ENCODE measurements around the gene RBM46.

- TF ChIP-seq SIN3A (IDR thresholded peaks at IDR 0.05; ENCODE audit: borderline replicate concordance, insufficient read depth, low read length) (no peak), TAF1 (IDR thresholded peaks at IDR 0.05; ENCODE audit: borderline replicate concordance, insufficient read depth, low read length) (no peak), POLR2AphosphoS5 (IDR thresholded peaks at IDR 0.05; ENCODE audit: low read depth, low read length) (no peak), FOXP2 (optimal IDR thresholded peaks at IDR 0.05; ENCODE audit: borderline replicate concordance, extremely low read depth, extremely low read length, insufficient read depth) (no peak)
- TF ChIP-seq, protein P1, sequence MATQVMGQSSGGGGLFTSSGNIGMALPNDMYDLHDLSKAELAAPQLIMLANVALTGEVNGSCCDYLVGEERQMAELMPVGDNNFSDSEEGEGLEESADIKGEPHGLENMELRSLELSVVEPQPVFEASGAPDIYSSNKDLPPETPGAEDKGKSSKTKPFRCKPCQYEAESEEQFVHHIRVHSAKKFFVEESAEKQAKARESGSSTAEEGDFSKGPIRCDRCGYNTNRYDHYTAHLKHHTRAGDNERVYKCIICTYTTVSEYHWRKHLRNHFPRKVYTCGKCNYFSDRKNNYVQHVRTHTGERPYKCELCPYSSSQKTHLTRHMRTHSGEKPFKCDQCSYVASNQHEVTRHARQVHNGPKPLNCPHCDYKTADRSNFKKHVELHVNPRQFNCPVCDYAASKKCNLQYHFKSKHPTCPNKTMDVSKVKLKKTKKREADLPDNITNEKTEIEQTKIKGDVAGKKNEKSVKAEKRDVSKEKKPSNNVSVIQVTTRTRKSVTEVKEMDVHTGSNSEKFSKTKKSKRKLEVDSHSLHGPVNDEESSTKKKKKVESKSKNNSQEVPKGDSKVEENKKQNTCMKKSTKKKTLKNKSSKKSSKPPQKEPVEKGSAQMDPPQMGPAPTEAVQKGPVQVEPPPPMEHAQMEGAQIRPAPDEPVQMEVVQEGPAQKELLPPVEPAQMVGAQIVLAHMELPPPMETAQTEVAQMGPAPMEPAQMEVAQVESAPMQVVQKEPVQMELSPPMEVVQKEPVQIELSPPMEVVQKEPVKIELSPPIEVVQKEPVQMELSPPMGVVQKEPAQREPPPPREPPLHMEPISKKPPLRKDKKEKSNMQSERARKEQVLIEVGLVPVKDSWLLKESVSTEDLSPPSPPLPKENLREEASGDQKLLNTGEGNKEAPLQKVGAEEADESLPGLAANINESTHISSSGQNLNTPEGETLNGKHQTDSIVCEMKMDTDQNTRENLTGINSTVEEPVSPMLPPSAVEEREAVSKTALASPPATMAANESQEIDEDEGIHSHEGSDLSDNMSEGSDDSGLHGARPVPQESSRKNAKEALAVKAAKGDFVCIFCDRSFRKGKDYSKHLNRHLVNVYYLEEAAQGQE (IDR thresholded peaks at IDR 0.05; ENCODE audit: insufficient read depth in 1 of 2, low read depth in 2 of 2, low read length in 2 of 2), result no peak
Observed at GRCh38 chr4:154743683-154744340, 37.3 kb upstream of the RBM46 start, which contains the start of gene LRAT.

All from PFSK-1 (cell line).